H7 (cell line): ENCODE data around the gene NCAM1. TPM values are rescaled to one million over a fixed set of nuclear protein-coding genes. Genes with fewer than 3 reads are reported as not detected.
"Not testable (repeated sequence)": the region's sequence is repeated elsewhere in the genome, so short reads cannot be mapped to it uniquely, and the experiment has no call there.

Source experiments
- DNase-seq: peaks from one replicate; pipeline ENCODE4 v3.0.0; 2012
- H3K27me3 ChIP-seq: 2 replicates; pipeline ENCODE4 v1.6.0; 2011; ENCODE audit warnings: mild to moderate bottlenecking, low read length; ENCODE audit not compliant: control insufficient read depth, insufficient read depth
- H3K36me3 ChIP-seq: replicated peaks from 2 replicates; pipeline ENCODE4 v1.5.1; 2011; ENCODE audit warnings: low read length; ENCODE audit not compliant: control insufficient read depth, insufficient read depth
- H3K4me3 ChIP-seq: 2 replicates; pipeline ENCODE4 v1.5.1; 2011; ENCODE audit warnings: low read depth, mild to moderate bottlenecking, control low read depth, low read length, moderate library complexity; ENCODE audit not compliant: insufficient read depth
- total RNA-seq: library from RNA; depleted of rRNA; stranded (reverse); fragments of >200 nt; shearing (Covaris generic); gene quantifications from 2 replicates; pipeline ENCODE4 v1.2.3, GENCODE V29; 2014

NCAM1 gene
- total RNA-seq, 1 experiment from 2014 or later, result 7.1 TPM

- Histone ChIP-seq H3K27me3 (no peaks in the 10 kb centered on the region; the same call in 1 of the 2 replicates), H3K4me3 (no peak overlapping the region)
- no peak for DNase-seq
Measured at GRCh38 chr11:113279591-113279990, 318.4 kb downstream of the NCAM1 start.

GRCh38 chr11:113281052-113281725, 320.0 kb downstream of the NCAM1 start:
- Histone ChIP-seq H3K27me3 (no peaks in the 10 kb centered on the region; the same call in 1 of the 2 replicates), H3K36me3 (no peaks in the 10 kb centered on the region), H3K4me3 (no peak overlapping the region)
- DNase-seq, result no peak

More at GRCh38 chr11:113279591-113279990, 318.4 kb downstream of the NCAM1 start:
- no peaks in the 10 kb centered on the region for H3K36me3 ChIP-seq

GRCh38 chr11:113282898-113283437, 321.7 kb downstream of the NCAM1 start:
- DNase-seq, result no peak
- H3K36me3 ChIP-seq, result no peaks in the 10 kb centered on the region; the same call in 1 of the 2 replicates
- no peak overlapping the region for H3K4me3 ChIP-seq
- no peaks in the 10 kb centered on the region; the same call in 1 of the 2 replicates for H3K27me3 ChIP-seq

GRCh38 chr11:113283881-113284280, 322.7 kb downstream of the NCAM1 start:
- Histone ChIP-seq H3K36me3 (no peaks in the 10 kb centered on the region; the same call in 1 of the 2 replicates), H3K27me3 (no peaks in the 10 kb centered on the region; the same call in 1 of the 2 replicates), H3K4me3 (no peak overlapping the region)
- DNase-seq, result no peak

- Histone ChIP-seq H3K36me3 (no peaks in the 10 kb centered on the region; the same call in 1 of the 2 replicates), H3K4me3 (no peak overlapping the region), H3K27me3 (no peaks in the 10 kb centered on the region; the same call in 1 of the 2 replicates)
- no peak for DNase-seq
Measured at GRCh38 chr11:113286009-113286408, 324.8 kb downstream of the NCAM1 start.

GRCh38 chr11:113286509-113287497, 325.6 kb downstream of the NCAM1 start:
- no peaks in the 10 kb centered on the region for H3K27me3 ChIP-seq
- no peaks in the 10 kb centered on the region; the same call in 1 of the 2 replicates for H3K36me3 ChIP-seq
- no peak for DNase-seq
- no peak overlapping the region for H3K4me3 ChIP-seq

DNA sequence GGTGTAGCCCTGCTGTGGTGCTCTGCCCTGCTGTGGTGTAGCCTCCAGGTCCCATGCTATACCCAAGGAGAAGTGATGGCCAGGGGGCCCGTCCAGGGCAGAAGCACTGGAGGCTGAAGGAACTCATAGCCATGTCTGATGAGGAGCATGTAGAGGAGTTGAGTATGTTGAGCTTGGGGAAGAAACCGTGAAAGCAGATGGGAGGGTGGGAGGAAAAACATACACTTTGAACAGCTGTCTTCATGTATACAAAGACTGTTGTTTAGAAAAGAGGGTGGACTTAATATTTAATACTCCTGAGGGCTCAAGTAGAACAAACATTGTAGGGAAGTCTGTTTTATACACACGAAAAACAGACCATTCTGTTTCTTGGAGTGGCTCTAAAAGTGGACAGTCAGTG, 326.6 kb downstream of the NCAM1 start:
- no peak for DNase-seq
- H3K27me3 ChIP-seq, result no peaks in the 10 kb centered on the region
- H3K36me3 ChIP-seq, result no peaks in the 10 kb centered on the region; the same call in 1 of the 2 replicates
- no peak overlapping the region for H3K4me3 ChIP-seq

DNA sequence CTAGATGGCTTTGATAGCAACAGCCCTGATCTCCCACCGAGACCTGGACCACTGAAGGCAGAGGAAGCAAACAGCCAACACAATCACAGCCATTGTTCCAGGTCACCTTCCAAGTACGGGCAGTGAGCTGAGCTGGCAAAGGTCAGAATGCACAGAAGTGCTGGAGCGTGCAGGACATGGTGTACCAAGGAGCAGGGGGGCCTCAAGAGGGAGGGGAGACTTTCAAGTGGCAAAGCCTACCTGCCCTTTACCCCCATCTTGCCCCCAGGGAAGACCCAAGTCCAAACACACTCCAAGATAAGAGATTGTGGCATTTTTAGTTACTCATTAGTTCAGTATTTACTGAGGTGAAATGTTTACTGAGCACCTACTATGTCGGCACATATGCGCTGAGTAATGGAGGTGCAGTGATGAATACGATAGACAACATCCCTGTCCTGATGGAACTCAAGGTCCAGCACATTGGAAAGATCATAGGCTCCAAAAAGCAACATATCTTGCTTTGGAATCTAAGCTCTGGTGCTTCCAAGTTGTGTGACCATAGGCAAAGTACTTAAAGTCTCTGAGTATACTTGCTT, 327.2 kb downstream of the NCAM1 start:
- Histone ChIP-seq H3K4me3 (no peak overlapping the region), H3K36me3 (no peaks in the 10 kb centered on the region; the same call in 1 of the 2 replicates), H3K27me3 (no peaks in the 10 kb centered on the region)
- no peak for DNase-seq

DNA sequence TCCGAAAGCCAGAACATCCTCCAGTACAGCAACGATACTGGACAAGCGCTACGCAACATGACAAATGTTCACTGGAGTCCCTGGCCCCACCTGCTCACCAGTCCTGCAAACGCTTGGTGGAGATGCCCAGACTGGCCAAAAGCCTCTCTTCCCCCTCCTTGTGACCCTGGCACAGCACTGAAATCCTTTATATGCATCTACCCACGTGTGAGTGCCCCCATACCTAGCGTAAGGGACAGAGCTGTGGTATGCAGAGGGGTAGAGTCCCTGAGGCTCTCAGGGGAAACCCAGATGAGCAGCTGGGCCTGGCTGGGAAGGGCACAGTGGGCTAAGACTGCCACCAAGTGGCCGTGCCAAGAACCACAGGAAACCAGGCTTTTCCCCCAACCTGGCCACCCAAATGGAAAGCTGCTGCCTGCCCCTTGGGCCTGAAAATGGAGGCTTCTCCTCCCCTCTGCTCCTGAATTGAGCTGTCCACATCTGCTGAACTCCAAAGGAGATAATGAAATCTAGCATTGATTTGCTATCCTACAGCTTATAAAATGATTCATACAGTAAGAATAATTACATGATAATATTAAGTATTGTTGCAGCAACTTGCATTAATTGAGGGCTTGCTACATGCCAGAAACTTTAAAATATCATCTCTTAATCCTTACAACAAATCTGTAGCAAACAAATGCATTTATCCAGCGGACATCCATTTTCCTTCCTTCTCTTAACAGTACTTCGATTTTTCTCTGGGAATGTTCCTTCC, 328.4 kb downstream of the NCAM1 start:
- H3K36me3 ChIP-seq, result no peaks in the 10 kb centered on the region; the same call in 1 of the 2 replicates
- H3K27me3 ChIP-seq, result no peaks in the 10 kb centered on the region
- no peak overlapping the region for H3K4me3 ChIP-seq
- peak; percentile 84 for DNase-seq

- Histone ChIP-seq H3K27me3 (no peaks in the 10 kb centered on the region), H3K4me3 (no peak overlapping the region), H3K36me3 (no peaks in the 10 kb centered on the region)
- DNase-seq, result no peak
Measured at GRCh38 chr11:113293936-113294335, 332.7 kb downstream of the NCAM1 start.

GRCh38 chr11:113295993-113296392, 334.8 kb downstream of the NCAM1 start:
- no peak for DNase-seq
- Histone ChIP-seq H3K27me3 (no peaks in the 10 kb centered on the region), H3K4me3 (no peak overlapping the region), H3K36me3 (no peaks in the 10 kb centered on the region)

DNA sequence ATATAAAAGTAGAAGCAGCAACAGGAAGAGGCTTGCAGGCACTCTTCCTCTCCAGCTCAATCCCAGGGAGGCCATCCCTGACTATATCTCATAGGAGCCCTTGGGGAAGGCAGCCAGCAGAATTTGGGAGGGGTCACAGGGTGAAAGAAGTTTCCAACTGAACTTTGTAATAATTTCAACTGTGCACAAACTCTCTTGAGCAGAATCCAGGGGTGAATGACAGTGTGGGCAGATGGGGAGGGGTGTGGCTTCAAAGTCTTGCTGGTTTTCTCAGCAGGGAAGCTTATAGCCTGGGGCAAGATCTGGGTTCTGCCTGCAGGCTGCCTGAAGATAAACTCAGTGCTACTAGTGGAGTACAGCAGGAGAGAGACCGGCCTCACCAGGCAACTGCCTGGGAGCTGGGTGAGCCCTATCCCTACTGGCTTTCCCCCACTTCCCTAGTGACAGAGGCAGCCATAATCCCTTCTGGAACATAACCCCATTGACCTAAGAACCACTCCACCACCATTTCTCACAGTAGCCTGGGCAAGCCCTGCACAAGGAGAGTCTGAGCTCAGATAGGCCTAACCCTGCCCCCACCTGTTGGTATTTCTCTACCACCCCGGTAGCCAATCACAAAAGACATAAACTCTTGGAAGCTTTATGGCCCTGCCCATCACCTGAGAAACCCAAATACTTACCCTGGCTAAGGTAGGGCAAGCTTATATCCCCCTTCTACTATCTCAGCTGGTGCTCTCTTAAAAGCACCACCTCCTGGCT, 335.4 kb downstream of the NCAM1 start:
- Histone ChIP-seq H3K36me3 (no peaks in the 10 kb centered on the region), H3K27me3 (no peaks in the 10 kb centered on the region), H3K4me3 (no peak overlapping the region)
- DNase-seq, result no peak

DNA sequence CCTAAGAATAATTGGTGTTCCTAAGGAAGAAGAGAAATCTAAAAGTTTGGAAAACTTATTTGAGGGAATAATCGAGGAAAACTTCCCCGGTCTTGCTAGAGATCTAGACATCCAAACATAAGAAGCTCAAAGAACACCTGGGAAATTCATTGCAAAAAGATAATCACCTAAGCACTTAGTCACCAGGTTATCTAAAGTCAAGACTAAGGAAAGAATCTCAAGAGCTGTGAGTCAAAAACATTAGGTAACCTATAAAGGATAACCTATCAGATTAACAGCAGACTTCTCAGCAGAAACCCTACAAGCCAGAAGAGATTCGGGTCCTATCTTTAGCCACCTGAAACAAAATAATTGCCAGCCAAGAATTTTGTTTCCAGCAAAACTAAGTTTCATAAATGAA, 337.3 kb downstream of the NCAM1 start:
- not testable (repeated sequence) for H3K4me3 ChIP-seq, H3K36me3 ChIP-seq, DNase-seq, H3K27me3 ChIP-seq
